Measurements from ENCODE around the gene GRAMD4. TPM values are rescaled to one million over a fixed set of nuclear protein-coding genes. Genes with fewer than 3 reads are reported as not detected.

GRAMD4 gene
- total RNA-seq, 2 donors from 2014 or later: 15.9 to 18.6 TPM

DNA sequence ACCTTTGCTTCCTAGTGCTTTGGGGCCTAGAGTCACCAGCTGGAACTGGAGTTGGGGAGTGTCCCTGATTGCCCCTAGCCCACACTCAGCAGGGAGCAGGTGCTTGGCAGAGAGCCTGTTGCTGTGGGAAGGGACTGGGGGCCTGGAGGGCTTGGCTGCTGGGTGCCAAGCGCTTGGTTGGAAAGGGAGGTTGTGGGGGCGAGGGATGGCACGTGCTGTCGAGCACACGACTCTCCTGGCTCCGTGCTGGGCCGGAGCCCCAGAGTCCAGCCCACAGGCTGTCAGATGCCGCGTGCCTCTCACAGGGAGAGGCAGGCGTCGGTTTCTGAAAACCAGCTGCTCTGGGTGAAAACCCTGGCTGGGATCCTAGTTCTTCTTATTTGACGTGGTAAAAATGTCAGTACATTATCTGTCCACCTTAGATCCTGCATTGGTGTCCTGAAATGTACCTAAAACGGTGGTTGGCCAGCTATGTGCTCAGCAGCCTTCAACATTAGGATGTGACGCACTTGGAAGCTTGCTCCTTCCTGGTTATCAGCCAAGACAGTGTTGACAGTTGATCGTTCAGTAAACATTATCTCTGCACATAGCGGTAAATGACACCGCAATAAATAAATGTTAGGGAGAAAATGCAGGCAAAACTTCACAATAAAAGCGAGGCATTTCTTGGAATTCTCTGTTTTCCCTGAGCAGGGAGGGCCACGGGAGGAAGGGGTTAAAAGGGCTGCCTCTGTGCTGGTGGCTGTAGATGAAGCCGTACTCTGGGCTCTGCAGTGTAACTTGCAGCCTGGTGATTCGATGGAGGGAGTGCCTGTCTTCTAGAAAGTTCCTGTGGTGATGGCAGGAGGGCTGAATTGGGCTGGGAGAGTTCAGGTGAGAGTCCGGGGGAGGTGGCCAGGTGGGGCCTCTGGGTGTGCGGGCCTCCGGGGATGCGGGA is 29.2 kb downstream of the GRAMD4 start:
- intact Hi-C loops (cut with DNase I): loop anchor here in 1 of 2 donors (10.0 kb wide), 1 partner anchor 85 kb away; no protein-coding TSS in a partner anchor
- no peak for DNase-seq (ENCODE audit: low spot score)

DNA sequence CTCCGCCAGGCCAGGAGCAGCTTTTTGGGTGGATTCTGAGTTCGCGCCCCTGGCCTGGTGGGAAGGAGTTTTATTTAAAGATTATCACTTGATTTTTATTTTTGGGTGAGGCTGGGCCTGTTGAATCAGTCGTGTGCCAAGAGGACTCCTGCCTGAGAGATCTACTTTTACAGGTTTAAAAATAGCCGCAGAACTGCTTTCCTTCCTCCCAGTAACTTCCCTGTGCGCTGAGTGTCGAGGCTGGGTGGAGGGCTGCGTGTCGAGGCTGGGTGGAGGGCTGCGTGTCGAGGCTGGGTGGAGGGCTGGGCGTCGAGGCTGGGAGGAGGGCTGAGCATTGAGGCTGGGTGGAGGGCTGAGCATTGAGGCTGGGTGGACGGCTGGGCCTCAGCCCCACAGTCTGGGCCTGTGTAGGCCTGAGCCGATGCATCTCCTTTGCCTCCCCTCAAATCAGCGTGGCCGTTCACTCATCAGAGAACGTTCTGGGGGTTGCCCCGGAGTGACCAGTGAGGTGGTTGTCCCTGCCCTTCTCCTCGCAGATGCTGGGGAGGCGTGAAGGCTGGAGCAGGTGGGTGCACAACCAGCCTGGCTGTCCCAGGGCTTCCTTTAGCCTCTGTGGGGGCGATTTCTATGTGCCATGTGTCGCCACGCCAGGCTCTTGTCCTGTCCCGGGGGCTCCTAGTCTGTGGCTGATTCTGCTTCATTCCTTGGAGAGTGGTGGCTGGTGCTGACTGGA is 30.1 kb downstream of the GRAMD4 start:
- DNase-seq (ENCODE audit: low spot score): no peak
- intact Hi-C loops (cut with DNase I): loop anchor here in 1 of 2 donors (10.0 kb wide), 1 partner anchor 85 kb away; no protein-coding TSS in a partner anchor

DNA sequence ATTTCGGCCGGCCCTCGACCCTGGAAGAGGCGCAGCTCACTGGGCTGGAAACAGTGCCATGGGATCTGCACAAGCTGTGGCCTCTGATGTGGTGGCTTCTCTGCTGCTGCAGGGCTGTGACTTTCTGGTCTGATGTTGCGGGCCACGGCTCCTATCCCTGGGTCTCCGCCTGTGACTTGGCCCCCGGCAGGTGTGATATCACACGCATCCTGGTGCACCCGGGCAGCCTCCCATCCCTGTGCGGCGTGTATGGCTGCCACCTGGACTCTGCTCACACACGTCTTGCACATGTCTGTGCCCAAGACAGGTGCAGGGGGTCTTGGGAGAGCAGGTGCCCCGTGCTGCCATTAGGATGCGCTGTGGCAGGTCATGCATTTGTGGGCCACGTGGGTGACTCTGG is 31.1 kb downstream of the GRAMD4 start:
- intact Hi-C loops (cut with DNase I): loop anchor here in 1 of 2 donors (10.0 kb wide), 1 partner anchor 87 kb away; no protein-coding TSS in a partner anchor
- no peak for DNase-seq (ENCODE audit: low spot score)

DNA sequence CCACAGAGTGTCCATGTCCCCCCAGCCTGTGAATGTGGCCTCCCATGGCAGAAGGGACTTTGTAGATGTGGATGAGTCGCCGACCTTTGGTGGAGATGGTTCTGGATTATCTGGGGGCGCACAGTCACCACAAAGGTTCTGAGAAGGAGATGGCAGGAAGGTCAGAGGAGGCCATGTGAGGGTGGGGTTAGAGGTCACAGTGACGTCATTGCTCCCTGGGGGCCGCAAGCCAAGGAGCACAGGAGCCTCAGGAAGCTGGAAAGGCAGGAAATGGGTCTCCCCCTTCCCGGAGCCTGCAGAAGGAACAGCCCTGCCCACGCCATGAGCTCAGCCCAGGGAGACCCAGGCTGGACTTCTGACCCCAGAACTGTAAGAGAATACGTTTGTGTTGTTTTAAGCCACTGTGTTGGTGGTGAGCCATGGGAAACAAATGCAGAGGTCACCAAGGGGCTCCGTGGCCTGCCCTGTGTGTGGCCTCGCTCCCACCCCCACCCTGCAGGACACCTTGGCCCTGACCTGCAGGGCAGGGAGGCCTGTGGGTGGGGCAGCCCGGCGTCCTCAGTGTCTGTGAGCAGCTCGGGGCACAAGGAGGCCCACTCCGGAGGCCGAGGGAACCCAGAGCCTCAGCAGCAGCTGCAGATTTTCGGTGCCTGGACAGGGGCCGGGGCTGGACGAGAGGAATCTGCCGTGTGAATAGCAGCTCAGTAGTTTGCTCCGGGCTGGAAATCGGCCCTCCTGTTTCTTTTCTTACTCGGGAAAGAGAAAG is 32.1 kb downstream of the GRAMD4 start:
- intact Hi-C loops (cut with DNase I): loop anchor here in 1 of 2 donors (10.0 kb wide), 1 partner anchor 87 kb away; no protein-coding TSS in a partner anchor
- DNase-seq (ENCODE audit: low spot score): no peak

DNA sequence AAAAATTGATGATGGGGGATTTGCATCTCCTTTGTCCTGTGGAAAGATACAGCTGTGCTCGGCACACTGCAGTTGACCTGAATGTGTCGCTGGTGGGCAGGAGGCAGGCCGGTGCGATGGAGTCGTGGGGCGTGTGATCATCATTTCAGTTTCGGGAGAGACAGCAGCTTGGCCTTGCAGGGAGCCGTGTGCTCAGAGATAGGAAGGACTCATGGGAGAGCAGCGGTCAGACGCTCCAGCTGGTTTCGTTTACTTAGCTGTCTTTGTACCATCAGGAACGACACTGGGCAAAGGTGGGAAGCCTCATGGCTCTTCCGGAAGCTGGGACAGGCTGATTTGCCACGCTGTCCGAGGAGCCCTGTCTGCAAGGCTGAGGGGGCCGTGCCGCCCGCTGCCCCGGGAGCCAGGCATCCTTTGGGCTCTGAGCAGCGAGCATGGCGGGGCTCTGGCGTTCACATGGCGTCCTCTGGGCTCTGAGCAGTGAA is 32.7 kb downstream of the GRAMD4 start:
- intact Hi-C loops (cut with DNase I): loop anchor here in 1 of 2 donors (10.0 kb wide), 1 partner anchor 88 kb away; no protein-coding TSS in a partner anchor
- no peak for DNase-seq (ENCODE audit: low spot score)

DNA sequence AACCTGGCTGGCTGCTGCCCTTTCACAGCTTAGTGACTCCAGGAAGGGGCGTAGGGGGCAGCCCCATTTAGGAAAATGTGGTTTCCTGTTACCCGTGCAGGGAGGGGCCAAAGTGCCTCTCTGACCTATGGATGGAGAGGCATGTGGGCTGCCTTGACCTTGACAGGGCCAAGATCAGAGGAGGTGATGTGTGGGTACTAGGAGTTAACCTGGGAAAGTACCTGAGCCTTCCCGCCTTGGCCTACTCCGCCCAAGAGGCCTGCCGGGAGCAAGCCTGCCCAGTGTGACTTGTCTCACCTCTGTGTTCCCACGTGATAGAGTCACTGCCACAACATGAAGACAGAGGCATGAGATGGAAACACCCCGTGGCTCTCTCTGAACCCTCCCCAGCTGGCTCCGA is 33.4 kb downstream of the GRAMD4 start:
- no peak for DNase-seq (ENCODE audit: low spot score)
- intact Hi-C loops (cut with DNase I): loop anchor here in 1 of 2 donors (10.0 kb wide), 1 partner anchor 89 kb away; no protein-coding TSS in a partner anchor

DNA sequence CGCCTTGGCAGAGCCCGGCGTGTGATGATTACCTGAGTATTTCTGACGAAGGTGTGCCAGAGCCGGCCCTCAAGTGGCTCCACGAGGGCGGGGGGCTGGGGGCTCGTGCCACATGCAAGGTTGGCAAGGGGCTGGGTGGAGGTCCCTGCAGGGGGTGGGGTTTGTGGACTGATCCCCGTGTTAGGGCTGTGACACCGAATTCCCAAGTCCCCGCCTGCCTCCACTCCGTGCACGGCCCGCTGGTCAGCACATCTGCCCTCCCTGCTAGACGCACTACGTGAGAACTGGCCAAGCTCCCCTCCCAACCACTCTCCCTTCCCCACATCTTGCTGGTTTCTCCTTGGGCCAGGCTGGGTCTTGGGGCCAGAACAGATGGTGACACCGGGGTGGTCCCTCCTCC is 34.2 kb downstream of the GRAMD4 start:
- no peak for DNase-seq (ENCODE audit: low spot score)
- intact Hi-C loops (cut with DNase I): loop anchor here in 1 of 2 donors (10.0 kb wide), 1 partner anchor 90 kb away; no protein-coding TSS in a partner anchor

DNA sequence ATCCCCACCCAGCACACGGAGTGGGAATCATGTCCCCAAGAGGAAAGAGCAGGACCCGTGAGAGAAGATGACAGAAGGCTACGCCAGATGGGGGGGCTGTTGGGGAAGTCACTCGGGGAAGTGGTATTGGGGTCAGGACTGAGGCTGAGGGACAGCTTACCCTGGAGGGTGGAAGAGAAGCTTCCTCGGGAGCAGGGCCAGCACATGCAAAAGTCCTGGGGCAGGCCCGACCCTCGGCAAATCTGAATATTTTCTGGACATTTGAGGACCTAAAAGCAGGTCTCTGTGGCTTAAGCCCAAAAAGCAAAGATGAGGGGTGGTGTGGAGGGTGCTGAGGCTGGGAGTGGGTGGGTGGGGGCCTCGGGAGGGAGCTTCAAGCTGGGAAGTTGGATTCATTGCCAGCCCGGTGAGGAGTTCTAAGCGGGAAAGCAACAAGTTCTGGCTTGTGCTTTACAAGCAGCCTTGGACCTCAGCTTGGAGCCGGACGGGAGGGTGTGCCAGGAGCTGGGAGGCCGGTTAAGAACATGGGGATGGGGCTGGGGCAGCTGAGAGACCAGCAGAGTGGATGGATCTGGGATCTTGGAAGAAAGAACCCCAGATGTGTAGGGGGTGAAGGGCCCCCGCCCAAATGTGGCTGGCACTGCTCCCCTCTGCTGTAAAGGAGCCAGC is 34.9 kb downstream of the GRAMD4 start:
- DNase-seq (ENCODE audit: low spot score): no peak
- intact Hi-C loops (cut with DNase I): loop anchor here in 1 of 2 donors (10.0 kb wide), 1 partner anchor 90 kb away; no protein-coding TSS in a partner anchor

DNA sequence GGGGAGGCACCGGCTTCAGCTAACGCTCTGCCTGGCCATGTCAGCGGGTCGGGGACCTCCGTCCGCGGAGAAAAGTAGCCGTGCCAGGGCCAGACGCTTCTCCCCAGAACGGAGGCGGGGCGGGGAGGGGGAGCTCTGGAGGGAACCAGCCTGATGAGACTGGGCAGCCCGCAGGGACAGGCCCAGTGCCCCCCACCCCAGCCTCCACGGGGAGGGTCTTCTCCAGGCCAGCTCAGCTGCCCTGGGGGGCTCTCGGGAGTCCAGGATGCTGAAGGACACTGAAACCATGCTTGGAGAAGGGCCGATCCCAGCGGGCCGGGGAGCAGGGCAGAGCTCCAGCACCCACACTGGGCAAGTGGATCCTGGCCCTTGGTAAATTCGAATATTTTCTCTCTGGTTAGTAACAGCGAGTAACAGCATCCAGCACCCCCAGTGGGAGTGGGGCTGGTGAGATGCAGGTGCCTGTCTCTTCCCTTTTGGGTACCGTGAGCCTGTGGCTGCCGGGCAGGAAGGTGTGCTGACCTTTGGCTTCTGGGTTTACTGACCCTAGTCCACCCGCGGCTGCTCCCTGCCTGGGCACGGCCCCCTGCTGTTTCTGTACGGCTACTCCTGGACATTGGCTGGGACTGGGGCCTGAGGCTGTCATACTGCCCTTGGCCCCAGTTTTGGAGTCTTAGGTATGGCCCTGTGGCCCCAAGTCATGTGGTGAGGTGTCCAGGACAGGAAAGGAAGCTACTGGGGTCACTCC is 35.8 kb downstream of the GRAMD4 start:
- intact Hi-C loops (cut with DNase I): loop anchor here in 1 of 2 donors (10.0 kb wide), 1 partner anchor 91 kb away; no protein-coding TSS in a partner anchor
- DNase-seq (ENCODE audit: low spot score): no peak

DNA sequence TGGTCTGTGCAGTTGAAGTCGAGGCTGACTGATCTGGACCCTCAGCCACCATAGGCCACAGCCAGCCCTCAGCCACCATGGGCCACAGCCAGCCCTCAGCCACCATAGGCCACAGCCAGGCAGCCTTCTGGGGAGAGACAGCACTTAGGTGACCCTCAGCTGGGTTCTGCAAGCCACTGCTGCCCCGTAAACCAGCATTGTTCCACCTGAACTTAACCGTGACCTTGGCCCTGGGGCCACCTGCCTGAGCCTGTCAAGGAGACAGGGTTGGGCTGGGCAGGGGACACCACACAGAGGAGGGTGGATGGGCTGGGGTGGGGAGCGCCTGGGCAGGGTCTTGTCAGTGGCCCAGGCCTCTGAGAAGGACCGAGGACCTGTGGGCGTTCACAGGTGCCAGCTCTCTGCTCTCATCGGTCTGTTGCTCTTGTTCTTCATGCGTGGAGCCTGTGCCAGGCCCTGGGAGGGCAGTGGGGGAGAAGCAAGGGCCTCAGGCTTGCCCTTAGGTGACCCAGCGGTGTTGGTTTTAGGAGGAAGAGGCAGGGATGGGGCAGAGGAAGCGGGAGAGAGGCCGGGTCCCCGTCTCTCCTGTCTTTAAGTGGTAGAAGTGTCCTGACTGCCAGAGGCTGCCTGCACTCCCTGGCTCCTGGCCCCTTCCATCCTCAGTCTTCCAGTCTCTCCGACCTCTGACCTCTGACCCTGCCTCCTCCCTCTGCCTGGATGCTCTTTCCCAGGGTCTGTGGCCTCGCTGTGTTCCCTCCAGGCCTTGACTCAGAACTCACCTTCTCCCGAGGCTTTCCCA is 36.9 kb downstream of the GRAMD4 start:
- no peak for DNase-seq (ENCODE audit: low spot score)
- intact Hi-C loops (cut with DNase I): loop anchor here in 1 of 2 donors (10.0 kb wide), 1 partner anchor 92 kb away; no protein-coding TSS in a partner anchor

DNA sequence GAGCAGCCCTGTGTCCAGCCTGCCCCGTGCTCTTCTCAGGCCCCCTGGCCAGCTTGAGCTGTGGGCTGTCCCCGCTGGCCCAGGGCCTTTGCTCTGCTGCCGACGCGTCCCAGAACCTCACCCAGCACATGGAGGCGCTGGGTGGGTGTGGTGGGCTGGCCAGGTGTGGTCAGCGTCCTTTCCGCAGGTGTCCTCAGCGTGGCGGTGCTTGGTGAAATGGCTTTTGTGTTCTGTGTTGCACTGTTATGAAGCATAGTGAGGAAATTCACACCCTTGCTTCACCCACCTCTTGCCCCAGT is 37.4 kb downstream of the GRAMD4 start:
- intact Hi-C loops (cut with DNase I): loop anchor here in 1 of 2 donors (10.0 kb wide), 1 partner anchor 93 kb away; no protein-coding TSS in a partner anchor
- DNase-seq (ENCODE audit: low spot score): no peak

DNA sequence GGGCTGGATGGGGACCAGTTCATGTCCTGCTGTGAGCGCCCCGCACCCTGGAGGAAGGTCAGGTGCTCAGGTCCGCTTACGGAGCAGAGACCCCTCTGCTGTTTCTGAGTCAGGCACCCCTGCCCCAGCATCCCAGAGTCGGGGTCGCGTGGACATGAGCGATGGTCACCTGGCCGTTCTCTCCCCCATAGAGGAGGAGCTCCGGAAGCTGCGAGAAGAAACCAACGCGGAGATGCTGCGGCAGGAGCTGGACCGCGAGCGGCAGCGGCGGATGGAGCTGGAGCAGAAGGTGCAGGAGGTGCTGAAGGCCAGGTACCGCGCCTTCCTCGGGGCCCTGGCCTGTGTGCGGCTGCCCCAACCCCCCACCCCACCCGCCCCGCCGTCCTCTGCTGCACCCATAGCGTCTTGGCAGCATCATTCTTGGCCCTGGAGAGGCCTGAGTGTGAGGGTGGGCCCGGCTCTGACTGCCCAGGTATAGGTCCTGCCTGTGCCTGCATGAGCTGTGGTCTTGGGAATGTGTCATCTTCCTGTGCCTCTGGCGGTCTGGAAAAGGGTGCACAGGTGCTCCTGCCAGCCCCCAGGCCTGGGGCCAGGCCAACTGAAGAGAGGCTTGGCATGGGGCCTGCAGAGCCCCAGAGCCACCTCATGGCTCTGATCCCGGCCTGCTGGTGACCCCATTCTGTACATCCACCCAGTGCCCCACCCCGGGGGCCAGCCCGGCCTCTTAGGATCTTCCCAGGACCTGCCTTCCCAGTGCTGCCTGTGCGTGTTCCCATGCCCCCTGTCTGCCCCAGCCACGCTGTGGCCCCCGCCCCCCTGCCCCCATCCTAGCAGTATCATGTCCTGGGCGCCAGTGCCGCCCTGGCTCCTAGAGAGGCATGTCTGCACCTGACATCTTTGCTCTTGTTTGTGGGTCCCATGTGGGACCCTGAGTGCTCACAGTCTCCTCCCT is 38.1 kb downstream of the GRAMD4 start:
- DNase-seq (ENCODE audit: low spot score): no peak
- intact Hi-C loops (cut with DNase I): loop anchor here in 1 of 2 donors (10.0 kb wide), 1 partner anchor 93 kb away; no protein-coding TSS in a partner anchor

DNA sequence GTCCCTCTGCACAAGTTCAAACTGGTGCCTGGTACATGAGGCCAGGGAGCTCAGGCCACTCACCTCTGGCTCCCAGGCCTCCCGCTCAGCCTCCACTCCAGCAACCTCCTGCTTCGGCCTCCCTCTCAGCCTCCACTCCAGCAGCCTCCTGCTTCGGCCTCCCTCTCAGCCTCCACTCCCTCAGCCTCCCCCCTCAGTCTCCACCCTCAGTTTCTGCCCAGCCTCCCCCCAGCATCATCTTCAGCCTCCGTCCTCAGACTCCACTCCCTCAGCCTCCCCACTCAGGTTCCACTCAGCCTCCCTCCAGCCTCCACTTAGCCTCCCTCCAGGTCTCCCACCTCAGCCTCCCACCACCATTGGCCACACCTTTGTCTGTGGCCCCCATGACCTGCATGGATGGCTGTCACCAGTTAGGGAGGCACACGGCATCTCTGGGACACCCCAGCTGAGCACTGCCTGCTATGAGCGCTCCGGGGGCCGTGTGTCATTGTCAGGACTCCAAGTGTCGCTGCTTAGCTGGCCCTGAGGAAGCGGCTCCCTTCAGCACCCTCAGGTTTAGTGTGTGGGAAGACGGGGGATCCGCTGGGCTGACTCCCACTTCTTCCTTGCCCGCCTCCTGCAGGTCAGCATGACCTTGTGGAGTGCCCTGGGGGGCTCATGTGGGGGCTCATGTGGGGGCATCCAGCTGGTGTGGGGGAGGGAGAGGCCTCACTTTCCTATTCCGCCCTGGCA is 39.0 kb downstream of the GRAMD4 start:
- intact Hi-C loops (cut with DNase I): loop anchor here in 1 of 2 donors (10.0 kb wide), 1 partner anchor 94 kb away; no protein-coding TSS in a partner anchor
- no peak for DNase-seq (ENCODE audit: low spot score)

DNA sequence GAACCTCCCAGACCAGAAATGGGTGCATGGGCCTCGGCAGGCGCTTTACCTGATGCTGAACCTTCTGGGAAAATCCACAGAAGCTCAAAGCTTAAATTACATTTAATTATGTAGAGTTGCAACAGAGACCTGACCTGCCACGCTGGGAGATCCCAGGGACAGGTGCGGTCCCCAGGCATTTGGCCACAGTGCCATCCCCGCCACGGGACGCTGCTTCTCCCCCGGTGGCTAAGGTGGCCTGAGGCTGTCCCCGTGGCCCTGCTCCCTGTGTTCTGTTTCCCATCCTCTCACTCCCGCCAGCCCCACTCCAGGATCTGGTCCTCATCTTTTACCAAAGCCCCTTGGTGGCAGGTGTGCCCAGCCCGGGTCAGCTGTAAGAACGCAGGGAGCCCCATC is 39.6 kb downstream of the GRAMD4 start:
- intact Hi-C loops (cut with DNase I): loop anchor here in 1 of 2 donors (10.0 kb wide), 1 partner anchor 95 kb away; no protein-coding TSS in a partner anchor
- no peak for DNase-seq (ENCODE audit: low spot score)

All from posterior vena cava (tissue), 2 donors.